Measurements from ENCODE around the gene RGL2.
A peak's percentile ranks its signal among the peaks of the same experiment; 100 is the strongest.

RGL2 gene

GRCh38 chr6:33316603-33317418 lies 18.1 kb upstream of the RGL2 start:
- H4K20me1 ChIP-seq (ENCODE audit: control insufficient read depth, insufficient read depth, low read depth, low read length): peaks cover 11% of the 10 kb centered on the region; the same call in 1 of the 2 replicates
- peak overlapping the region; percentile 51 for H3K4me2 ChIP-seq (ENCODE audit: low read length)
- no peaks in the 10 kb centered on the region for H3K9me3 ChIP-seq (ENCODE audit: control insufficient read depth, insufficient read depth, low read length)
- no peak overlapping the region for H3K27ac ChIP-seq (ENCODE audit: low read depth, low read length)
- TF ChIP-seq, protein P1, sequence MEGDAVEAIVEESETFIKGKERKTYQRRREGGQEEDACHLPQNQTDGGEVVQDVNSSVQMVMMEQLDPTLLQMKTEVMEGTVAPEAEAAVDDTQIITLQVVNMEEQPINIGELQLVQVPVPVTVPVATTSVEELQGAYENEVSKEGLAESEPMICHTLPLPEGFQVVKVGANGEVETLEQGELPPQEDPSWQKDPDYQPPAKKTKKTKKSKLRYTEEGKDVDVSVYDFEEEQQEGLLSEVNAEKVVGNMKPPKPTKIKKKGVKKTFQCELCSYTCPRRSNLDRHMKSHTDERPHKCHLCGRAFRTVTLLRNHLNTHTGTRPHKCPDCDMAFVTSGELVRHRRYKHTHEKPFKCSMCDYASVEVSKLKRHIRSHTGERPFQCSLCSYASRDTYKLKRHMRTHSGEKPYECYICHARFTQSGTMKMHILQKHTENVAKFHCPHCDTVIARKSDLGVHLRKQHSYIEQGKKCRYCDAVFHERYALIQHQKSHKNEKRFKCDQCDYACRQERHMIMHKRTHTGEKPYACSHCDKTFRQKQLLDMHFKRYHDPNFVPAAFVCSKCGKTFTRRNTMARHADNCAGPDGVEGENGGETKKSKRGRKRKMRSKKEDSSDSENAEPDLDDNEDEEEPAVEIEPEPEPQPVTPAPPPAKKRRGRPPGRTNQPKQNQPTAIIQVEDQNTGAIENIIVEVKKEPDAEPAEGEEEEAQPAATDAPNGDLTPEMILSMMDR (IDR thresholded peaks at IDR 0.05; ENCODE audit: low read depth, low read length, poor library complexity, severe bottlenecking): no peak
- TF ChIP-seq EZH2phosphoT487 (IDR thresholded peaks at IDR 0.05; ENCODE audit: borderline replicate concordance, low read length): no peak
- H3K79me2 ChIP-seq (ENCODE audit: control insufficient read depth, low read length): peaks cover 63% of the 10 kb centered on the region
- peak overlapping the region; percentile 68 for H3K4me3 ChIP-seq (ENCODE audit: low read length)
- H3K9me2 ChIP-seq (replicated peaks; ENCODE audit: control insufficient read depth, low read length): no peaks in the 10 kb centered on the region
- H3F3A ChIP-seq (ENCODE audit: control insufficient read depth, insufficient read depth): peaks cover 29% of the 10 kb centered on the region
- no peaks in the 10 kb centered on the region for H3K27me3 ChIP-seq (ENCODE audit: control insufficient read depth, low read length)
- peaks cover 65% of the 10 kb centered on the region for H3K4me1 ChIP-seq (ENCODE audit: control insufficient read depth, low read length)
- H3K36me3 ChIP-seq (ENCODE audit: control insufficient read depth, low read length): peaks cover 68% of the 10 kb centered on the region

DNA sequence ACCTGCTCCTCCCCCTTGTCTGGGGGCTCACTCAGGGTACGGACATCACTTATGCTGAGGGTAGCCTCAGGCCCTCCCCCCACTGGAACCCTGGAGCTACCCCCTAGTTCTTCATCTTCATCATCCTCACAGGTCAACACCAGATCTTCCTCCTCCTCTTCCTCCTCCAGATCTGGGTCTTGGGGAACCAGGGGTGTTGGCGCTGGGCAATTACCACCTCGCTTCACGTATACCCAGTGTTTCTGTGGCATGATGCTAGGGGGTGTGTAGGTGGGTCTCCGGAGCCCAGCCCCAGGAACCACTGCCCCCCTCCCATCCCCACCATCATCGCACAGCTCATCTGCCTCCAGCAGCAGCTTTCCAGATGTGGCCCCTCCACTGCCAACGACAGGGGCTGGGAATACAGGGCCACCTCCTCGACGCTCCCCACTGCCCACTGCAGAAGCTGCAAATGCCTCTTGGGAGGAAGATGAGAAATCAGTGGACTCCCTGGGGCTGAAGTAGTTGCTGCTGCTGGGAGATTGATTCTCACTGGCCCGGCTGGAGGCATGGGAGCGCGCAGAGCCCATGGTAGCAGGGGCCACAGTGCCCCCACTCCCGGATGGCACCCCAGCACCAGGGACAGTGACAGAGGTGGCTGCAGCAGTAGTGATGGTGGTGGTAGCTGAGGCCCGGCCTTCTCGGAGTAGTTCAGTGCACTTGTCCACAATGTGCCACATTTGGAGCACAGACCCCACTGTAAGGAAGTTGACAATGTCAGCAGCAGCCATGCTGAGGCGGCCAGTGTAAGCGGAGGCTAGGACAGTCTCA lies 17.3 kb upstream of the RGL2 start:
- Histone ChIP-seq H3K27me3 (ENCODE audit: control insufficient read depth, low read length) (no peaks in the 10 kb centered on the region), H3K9me3 (ENCODE audit: control insufficient read depth, insufficient read depth, low read length) (no peaks in the 10 kb centered on the region), H3F3A (ENCODE audit: control insufficient read depth, insufficient read depth) (peaks cover 29% of the 10 kb centered on the region), H3K27ac (ENCODE audit: low read depth, low read length) (no peak overlapping the region), H3K4me1 (ENCODE audit: control insufficient read depth, low read length) (peaks cover 60% of the 10 kb centered on the region), H3K9me2 (replicated peaks; ENCODE audit: control insufficient read depth, low read length) (no peaks in the 10 kb centered on the region), H3K4me3 (ENCODE audit: low read length) (no peak overlapping the region), H3K36me3 (ENCODE audit: control insufficient read depth, low read length) (peaks cover 64% of the 10 kb centered on the region), H3K4me2 (ENCODE audit: low read length) (no peak overlapping the region), H3K79me2 (ENCODE audit: control insufficient read depth, low read length) (peaks cover 63% of the 10 kb centered on the region), H4K20me1 (ENCODE audit: control insufficient read depth, insufficient read depth, low read depth, low read length) (peaks cover 9% of the 10 kb centered on the region; the same call in 1 of the 2 replicates)
- no peak for TF ChIP-seq EZH2phosphoT487 (IDR thresholded peaks at IDR 0.05; ENCODE audit: borderline replicate concordance, low read length)
- TF ChIP-seq, protein P1 (IDR thresholded peaks at IDR 0.05; ENCODE audit: low read depth, low read length, poor library complexity, severe bottlenecking): no peak

DNA sequence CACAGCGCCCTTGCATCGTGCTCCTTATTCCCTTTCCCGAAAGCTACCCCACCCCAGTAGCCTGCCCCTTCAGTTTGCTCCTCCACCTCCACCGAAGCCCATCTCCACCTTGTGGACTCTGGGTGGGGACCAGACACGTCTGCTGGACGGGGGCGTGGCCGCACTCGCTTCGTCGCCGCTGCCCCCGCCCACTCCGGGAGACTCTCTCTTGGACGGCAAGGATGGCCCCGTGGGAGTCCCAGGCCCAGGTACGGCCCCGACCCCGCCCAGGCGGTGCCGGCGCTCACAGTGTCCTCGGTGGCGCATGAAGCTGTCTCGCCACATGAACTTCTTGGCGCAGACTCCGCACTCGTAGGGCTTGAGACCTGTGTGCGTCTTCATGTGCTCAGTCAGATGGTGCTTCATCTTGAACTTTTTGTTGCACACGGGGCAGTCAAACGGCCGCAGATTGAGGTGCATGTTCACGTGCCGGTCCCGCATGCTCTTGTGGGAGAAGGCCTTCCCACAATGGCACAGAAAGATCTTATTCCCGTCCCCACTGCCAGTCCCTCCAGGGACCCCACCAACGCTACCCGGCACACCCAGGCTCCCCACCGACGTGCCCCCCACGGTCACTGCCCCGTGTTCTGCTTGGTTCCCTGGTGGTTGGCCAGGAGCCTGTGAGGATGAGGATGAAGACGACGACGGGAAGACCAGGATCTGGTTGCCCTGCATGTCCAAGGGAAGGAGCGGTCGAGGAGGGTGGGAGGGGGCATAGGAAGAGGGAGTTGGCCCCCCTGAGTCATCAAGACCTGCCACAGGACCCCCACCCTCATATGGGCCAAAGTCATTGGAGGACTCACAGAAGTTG lies 16.4 kb upstream of the RGL2 start:
- H4K20me1 ChIP-seq (ENCODE audit: control insufficient read depth, insufficient read depth, low read depth, low read length): peaks cover 6% of the 10 kb centered on the region; the same call in 1 of the 2 replicates
- peaks cover 63% of the 10 kb centered on the region for H3K79me2 ChIP-seq (ENCODE audit: control insufficient read depth, low read length)
- peak overlapping the region; percentile 91 for H3K4me2 ChIP-seq (ENCODE audit: low read length)
- H3F3A ChIP-seq (ENCODE audit: control insufficient read depth, insufficient read depth): peaks cover 25% of the 10 kb centered on the region
- H3K4me3 ChIP-seq (ENCODE audit: low read length): peak overlapping the region; percentile 95
- no peak for TF ChIP-seq EZH2phosphoT487 (IDR thresholded peaks at IDR 0.05; ENCODE audit: borderline replicate concordance, low read length)
- TF ChIP-seq, protein P1 (IDR thresholded peaks at IDR 0.05; ENCODE audit: low read depth, low read length, poor library complexity, severe bottlenecking): no peak
- peaks cover 59% of the 10 kb centered on the region for H3K36me3 ChIP-seq (ENCODE audit: control insufficient read depth, low read length)
- H3K9me3 ChIP-seq (ENCODE audit: control insufficient read depth, insufficient read depth, low read length): no peaks in the 10 kb centered on the region
- peaks cover 51% of the 10 kb centered on the region for H3K4me1 ChIP-seq (ENCODE audit: control insufficient read depth, low read length)
- no peaks in the 10 kb centered on the region for H3K9me2 ChIP-seq (replicated peaks; ENCODE audit: control insufficient read depth, low read length)
- H3K27me3 ChIP-seq (ENCODE audit: control insufficient read depth, low read length): no peaks in the 10 kb centered on the region
- H3K27ac ChIP-seq (ENCODE audit: low read depth, low read length): peak overlapping the region; percentile 93

All from DOHH2 (cell line).